ENCODE data around the gene PPRC1.

Gene PPRC1

DNA sequence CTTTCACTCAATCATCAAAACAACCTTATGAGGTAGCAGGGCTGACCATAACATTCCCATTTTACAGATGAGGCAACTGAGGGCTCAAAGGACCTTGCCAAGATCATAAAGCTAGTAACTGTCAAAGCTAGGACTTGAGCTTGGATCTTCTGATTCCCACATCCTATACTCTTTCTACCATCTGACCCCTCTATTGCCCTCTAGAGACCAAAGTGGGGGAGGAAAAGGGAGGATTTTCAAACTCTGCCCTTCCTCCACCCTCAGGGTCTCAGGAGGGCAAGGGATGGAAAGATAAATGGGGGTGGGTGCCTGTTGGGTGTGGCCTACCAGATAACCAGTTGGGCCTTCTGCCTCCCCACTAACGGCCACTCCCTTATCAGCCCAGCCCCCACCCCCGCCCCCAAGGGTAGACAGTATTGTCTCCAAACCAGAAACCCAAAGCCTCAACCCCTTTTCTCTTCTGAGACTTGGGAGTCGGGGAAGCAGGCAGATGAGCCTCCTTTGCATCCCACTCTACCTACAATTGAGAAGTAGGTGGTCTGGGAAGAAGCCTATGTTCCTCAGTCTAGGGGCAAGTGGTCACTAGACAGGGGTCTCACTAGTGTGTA is 20.5 kb upstream of the PPRC1 start:
- CTCF ChIA-PET = interaction anchor here (1.3 to 1.8 kb wide), 3 partner anchors 11 to 39 kb away, joined by 6 to 13 read pairs (median 7); no protein-coding TSS in a partner anchor
- peak overlapping the region; percentile 82 for H3K4me3 ChIP-seq (ENCODE audit: low read depth, low read length)
- POLR2A ChIA-PET = interaction anchor here (0.5 to 1.9 kb wide), 4 partner anchors 9 to 229 kb away, joined by 3 to 8 read pairs (median 4); no protein-coding TSS in a partner anchor
- DNase-seq (ENCODE audit: low read depth, low spot score) = no peak
- TF ChIP-seq, protein P1, sequence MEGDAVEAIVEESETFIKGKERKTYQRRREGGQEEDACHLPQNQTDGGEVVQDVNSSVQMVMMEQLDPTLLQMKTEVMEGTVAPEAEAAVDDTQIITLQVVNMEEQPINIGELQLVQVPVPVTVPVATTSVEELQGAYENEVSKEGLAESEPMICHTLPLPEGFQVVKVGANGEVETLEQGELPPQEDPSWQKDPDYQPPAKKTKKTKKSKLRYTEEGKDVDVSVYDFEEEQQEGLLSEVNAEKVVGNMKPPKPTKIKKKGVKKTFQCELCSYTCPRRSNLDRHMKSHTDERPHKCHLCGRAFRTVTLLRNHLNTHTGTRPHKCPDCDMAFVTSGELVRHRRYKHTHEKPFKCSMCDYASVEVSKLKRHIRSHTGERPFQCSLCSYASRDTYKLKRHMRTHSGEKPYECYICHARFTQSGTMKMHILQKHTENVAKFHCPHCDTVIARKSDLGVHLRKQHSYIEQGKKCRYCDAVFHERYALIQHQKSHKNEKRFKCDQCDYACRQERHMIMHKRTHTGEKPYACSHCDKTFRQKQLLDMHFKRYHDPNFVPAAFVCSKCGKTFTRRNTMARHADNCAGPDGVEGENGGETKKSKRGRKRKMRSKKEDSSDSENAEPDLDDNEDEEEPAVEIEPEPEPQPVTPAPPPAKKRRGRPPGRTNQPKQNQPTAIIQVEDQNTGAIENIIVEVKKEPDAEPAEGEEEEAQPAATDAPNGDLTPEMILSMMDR (IDR thresholded peaks at IDR 0.05; ENCODE audit: insufficient read depth, low read length, missing control alignments) = no peak

DNA sequence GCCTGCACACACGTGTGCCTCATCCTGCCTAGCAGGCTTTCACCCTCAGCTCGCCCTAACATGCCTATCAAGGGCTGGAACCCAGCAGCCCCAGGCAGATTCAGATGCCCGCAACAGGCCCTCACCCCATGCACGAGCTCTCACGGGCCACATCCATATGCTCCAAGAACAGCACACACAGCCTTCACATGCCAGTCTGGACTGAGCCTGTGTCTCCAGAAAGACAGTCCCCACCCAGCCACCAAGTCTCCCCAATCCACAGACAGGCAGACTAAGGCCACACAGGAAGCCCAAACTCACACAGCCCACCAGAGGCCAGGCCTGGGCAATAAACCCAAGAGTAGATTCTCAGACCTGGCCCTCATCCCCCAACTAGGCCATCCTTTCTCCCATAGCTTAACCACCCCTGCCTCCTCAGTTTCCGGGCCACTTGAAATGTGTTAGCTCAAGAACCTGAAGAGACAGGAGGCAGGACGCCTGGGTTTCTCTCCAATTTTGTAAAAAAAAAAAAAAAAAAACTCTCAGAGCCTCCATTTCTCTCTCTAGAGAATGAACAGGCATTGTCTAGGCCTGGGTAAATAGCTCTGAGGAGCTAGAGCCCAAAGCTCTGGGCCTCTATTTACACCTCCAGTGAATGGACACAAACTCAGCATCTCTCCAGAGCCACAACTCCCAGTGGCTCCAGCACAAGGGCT is 19.4 kb upstream of the PPRC1 start:
- TF ChIP-seq, protein P1 (IDR thresholded peaks at IDR 0.05; ENCODE audit: insufficient read depth, low read length, missing control alignments) = no peak
- ChIA-PET CTCF (interaction anchor here (0.6 to 1.8 kb wide), 6 partner anchors 12 to 1114 kb away, joined by 3 to 13 read pairs (median 4); partner anchors contain the start of gene LZTS2), POLR2A (interaction anchor here (0.5 to 1.9 kb wide), 6 partner anchors 10 to 230 kb away, joined by 3 to 8 read pairs (median 4); no protein-coding TSS in a partner anchor)
- DNase-seq (ENCODE audit: low read depth, low spot score) = no peak
- H3K4me3 ChIP-seq (ENCODE audit: low read depth, low read length) = peak overlapping the region; percentile 82

DNA sequence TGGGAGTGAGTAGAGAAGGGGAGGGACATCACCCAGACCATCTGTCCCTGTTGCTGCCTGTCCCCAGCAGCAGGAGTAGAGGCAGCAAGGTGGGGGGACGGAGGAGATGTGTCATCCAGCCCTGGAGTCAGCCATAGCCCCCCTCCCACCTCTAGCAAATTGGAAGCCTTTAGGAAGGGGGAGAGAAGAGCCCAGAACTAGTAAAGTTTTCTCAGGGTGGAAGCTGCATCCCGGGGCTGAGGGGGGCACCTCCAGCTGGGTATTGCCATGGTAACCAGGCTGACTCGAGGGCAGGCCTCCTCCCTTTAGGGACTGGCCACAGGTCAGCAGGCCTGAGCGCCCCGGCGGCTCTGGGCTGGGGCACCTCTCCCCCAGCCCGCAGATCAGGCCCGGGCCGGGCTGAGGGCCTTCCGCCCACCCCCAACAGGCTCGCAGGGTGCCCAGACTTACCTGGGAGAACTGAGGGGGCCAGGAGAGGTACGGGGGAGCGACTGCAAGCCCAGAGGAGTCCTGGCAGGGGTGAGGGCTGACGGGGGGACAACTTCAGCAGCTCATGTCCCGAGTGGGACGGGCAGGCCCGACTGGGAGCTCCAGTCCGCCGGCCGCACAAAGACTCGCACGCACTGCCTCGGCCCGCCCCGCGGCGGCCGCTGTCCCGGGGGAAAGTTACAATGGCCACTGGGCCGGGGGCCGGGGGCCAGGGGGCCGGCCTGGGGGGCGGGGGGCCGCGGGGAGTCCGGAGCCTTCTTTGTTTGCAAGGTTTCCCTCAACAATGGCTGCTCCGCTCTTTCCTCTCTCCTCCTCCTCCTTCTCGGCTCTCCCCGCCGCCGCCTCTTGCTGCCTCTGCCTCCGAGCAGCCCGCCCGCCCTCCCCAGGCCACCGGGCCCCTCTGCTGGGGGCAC is 18.6 kb upstream of the PPRC1 start:
- TF ChIP-seq, protein P1 (IDR thresholded peaks at IDR 0.05; ENCODE audit: insufficient read depth, low read length, missing control alignments) = no peak
- ChIA-PET CTCF (interaction anchor here (0.7 to 1.8 kb wide), 6 partner anchors 12 to 273 kb away, joined by 3 to 13 read pairs (median 4); no protein-coding TSS in a partner anchor), POLR2A (interaction anchor here (0.7 to 1.9 kb wide), 9 partner anchors 9 to 198 kb away, joined by 3 to 8 read pairs (median 4); no protein-coding TSS in a partner anchor)
- DNase-seq (ENCODE audit: low read depth, low spot score) = no peak
- H3K4me3 ChIP-seq (ENCODE audit: low read depth, low read length) = peak overlapping the region; percentile 82

DNA sequence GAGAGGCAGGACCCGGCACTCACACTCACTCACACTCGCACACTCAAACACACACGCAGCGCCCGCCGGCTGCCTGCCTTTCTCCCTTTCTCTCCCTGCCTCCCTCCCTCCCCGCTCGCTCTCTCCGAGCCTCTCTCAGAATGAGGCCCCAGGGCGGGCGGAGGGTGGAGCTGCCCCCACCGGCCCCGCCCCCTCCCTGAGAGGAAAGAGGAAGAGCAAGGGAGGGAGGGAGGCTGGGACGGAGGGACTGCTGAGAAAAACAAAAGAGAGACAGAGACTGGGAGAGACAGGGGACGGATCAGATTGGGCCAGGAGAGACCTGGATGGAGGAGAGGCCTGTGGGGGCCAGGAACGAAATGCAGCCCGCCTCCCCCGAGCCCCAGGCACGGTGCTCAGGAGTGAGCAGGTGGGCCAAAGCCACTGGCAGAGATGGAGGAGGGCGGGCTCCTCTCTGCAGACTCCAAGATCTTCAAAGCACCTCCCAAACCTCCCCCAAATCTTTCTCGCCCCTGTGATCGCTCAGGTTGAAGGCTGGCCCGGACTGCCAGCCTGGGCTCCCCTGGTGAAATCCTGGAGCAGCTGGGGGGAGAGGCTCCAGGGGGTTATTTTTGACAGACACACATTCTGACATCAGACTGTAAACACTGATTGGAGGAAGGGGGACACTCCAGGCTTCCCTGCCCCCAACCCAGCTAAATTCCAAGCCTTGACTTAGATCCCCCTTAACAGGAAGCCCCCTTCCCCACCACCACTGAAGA is 17.8 kb upstream of the PPRC1 start:
- ChIA-PET POLR2A (interaction anchor here (0.6 to 1.5 kb wide), 7 partner anchors 10 to 197 kb away, joined by 3 to 6 read pairs (median 3); no protein-coding TSS in a partner anchor), CTCF (interaction anchor here (0.7 to 1.6 kb wide), 3 partner anchors 13 to 285 kb away, joined by 3 to 8 read pairs (median 3); no protein-coding TSS in a partner anchor)
- TF ChIP-seq, protein P1 (IDR thresholded peaks at IDR 0.05; ENCODE audit: insufficient read depth, low read length, missing control alignments) = no peak
- peak overlapping the region; percentile 82 for H3K4me3 ChIP-seq (ENCODE audit: low read depth, low read length)
- DNase-seq (ENCODE audit: low read depth, low spot score) = no peak

DNA sequence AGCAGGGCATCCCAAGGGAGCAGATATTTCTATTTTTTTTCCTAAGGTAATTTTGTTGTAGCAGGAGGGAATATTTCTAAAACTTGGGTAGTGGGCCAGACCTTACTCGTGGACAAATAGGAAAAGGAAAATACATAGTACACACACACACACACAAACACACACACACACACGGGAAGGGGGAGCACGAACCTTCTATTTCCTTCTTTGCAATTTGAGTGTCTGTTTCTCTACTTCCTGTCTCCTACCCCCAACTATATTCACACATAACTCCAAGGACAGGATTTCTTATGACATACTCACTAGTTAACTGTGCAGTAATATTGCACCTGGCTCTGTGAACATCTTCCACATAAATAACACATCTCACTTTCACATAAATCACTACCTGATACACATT is 17.1 kb upstream of the PPRC1 start:
- ChIA-PET POLR2A (no interaction called here), CTCF (interaction anchor here (0.6 to 1.1 kb wide), 2 partner anchors 57 to 284 kb away, joined by 3 read pairs; no protein-coding TSS in a partner anchor)
- TF ChIP-seq, protein P1 (IDR thresholded peaks at IDR 0.05; ENCODE audit: insufficient read depth, low read length, missing control alignments) = no peak
- peak overlapping the region; percentile 82 for H3K4me3 ChIP-seq (ENCODE audit: low read depth, low read length)
- no peak for DNase-seq (ENCODE audit: low read depth, low spot score)

Measured in AG04449 (cell line).